GM18505 (cell line): ENCODE data around the gene POMGNT1.

Source experiments
- ATAC-seq: cut with Tn5 transposase; IDR thresholded peaks from one replicate; pipeline ENCODE4 v1.9.1; 2021; ENCODE audit not compliant: unreplicated experiment
- POLR2A ChIP-seq: IDR thresholded peaks from 4 replicates; pipeline ENCODE4 v1.6.1; 2011; ENCODE audit warnings: borderline replicate concordance; ENCODE audit not compliant: insufficient read depth, insufficient read length; ENCODE audit errors: extremely low read depth

POMGNT1 gene

DNA sequence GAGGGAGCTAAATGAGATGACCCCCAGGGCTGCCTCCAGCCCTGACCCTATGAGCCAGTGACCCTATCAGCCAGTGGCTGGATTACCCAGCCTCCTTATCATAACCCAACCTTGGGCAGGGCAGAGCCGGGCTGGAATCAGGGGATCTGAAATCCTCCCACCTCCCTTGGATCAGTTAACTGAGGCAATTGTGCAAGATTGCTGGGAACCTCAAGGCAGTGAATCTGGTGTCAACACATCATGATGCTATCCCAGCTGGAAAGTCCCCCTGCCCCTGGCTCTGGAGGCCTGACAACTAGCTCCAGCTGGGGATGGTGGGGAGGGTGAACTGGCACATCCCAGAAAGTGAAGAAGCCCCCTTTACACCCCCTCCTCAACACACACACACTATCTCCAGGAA, 29.8 kb downstream of the POMGNT1 start:
- no peak for TF ChIP-seq POLR2A
- no peak for ATAC-seq

DNA sequence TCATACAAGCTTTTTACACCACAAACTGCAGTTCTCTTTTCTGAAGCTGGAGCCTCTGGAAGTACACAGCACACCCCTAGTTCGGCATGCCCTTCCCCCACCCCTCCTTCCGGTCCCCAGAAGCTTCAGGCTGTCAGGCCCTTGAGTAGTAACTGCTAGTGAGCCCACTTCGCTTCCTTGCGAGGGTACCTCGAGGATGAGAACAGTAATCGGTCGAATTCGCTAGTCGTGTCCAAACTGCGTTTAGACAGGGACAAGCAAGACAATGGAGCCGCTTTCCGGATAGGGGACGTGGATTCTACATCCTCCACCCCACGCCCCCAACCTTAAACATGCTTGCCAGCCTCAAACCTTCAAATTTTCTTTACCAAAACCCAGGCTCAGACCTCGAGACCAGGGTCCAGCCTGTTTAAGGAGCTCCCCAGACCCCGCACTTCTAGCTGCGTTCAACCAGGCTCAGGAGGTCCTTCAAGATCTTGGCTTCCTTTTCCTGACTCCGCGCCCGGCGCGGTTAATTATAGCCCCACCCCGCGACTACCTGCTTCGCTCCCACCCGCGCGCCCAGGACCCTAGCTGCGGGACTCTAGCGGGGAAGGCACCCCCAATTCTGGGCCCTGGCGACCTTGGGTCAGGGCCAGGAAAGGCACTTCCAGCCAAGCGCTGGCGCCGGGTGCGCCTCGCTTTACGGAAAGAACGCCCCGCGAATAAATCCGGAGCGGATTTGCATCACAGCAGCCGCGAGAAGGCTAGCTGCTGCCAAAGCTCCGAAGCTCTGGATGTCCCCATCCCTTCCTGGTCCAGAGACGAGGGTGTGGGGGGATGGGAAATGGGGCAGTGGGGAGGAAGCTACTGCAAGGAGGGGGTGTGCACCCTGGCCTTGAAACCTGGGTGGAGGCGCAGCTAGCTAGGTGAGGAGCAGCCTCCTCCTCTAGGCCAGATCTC, 31.4 kb downstream of the POMGNT1 start:
- ATAC-seq = no peak
- TF ChIP-seq POLR2A = peak; percentile 27

DNA sequence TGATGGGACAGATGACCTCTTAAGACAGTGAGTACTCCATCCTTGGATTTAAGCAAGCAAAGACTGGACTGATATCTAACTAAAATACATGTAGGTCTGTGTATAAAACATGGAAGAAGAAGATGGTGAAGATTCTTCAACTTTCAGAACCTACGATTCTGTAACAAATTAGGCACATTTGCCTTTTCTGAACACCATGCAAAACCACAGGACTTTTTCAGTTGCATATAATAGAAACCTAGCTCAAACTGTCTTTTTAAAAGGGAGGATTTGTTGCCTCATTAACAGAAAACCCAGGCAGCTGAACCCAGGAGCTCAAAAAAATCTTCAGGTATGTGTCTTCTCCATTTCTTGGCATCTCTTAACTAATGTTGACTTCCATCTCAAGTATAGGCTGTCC, 38.0 kb downstream of the POMGNT1 start:
- no peak for TF ChIP-seq POLR2A
- ATAC-seq = no peak

DNA sequence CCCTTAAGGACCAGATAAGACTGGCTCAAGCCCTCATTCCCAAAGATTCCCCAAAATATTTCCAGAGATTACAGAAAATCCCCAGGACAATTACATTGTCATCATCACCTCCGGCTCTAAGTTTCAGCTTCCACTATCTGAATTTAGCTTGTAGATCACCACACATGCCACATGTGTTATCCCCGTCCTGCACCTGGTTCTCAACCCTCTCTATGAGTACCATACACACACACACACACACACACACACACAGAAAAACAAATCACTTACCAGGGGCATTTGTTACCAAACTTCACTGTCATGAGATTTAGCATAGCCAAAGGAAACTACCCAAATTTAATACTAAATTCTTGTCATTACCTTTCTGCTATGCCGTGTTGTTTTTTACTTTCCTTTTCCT, 38.7 kb downstream of the POMGNT1 start:
- ATAC-seq = no peak
- no peak for TF ChIP-seq POLR2A

DNA sequence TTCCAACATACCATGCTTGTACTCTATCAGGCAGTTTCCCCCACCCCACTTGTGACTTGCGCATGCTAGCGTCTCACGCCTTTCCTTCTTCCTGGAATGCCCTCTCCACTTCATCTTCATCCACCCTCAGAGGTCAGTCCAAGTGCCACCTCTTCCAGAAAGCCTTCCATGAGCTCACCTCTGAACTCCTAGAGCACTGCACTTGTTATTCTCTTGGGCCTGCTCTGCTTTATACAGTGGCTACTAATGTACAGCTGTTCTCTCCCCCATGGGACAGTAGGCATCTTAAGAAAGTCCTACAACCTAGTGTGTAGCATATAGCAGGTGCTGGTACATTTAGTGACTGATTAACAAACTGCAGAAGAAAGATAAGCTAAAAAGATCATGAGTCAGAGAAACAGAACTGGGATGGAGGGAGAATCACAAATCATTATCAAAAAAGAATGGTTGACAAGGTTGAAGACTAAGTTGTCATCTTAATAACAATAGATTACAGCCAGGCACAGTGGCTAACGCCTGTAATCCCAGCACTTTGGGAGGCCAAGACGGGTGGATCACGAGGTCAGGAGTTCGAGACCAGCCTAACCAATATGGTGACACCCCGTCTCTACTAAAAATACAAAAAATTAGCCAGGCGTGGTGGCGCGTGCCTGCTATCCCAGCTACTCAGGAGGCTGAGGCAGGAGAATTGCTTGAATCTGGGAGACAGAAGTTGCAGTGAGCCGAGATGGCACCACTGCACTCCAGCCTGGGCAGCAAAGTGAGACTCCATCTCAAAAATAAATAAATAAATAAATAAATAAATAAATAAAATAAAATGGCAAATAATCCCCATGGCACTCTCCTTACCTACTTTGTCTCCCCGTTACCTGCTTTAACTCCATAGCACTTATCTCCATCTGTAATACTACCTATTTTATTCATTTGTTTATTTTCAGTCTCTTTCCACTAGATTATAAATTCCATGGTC, 39.6 kb downstream of the POMGNT1 start:
- TF ChIP-seq POLR2A = no peak
- ATAC-seq = no peak

DNA sequence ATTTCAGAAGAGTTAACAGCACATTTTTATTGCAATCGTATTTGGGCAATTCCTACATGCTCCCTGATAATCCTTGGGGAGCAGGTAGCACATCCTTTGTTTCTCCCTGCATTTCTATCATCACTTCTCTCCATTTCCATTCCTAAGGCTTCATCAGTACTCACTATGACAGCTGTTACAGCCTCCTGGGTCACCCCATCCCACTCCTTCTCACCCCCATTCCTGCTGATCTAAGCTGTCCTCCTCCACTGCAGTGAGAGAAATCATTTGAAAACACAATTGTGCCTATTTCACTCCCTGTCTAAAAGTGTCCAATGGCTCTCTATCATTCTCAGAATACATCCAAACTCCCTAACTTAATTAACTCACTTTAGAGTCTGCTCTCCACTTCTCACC, 40.3 kb downstream of the POMGNT1 start:
- no peak for TF ChIP-seq POLR2A
- ATAC-seq = no peak

DNA sequence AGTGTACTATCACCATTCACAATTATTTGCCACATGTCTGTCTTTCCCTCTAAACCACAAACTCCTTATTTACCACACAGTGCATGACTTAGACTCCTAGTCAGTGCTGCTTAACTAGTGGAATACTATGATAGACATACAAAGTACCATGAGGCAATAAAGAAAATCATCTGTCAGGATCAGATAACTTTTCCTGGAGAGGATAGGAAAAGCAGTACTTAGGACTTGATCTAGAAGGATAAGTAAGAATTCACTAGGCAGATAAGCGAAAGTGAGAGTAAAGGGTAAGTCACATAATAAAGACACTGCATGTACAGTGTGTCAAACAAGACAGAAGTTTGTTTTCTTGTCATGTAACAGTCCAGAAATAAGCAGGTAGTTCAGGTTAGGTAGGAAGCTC, 44.5 kb downstream of the POMGNT1 start:
- TF ChIP-seq POLR2A = no peak
- ATAC-seq = no peak

DNA sequence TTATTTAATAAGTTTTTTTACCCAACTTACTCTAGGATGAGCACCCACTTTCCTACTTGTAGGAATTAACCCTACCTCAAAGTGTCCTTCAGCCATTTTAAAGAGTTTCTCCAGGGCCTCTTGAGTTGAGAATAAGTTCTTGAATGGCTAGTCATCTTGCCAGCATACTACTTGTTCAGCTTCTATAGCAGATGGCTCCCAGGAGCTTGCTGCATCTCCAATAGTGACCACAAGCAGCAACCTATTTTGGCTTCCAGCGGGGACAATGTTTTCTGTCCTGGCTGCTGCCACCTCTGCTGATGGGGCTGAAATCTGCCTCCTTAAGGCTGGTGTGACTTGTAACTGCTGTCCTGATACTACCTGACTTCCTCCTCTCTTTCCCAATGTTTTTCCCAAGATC, 45.0 kb downstream of the POMGNT1 start:
- no peak for TF ChIP-seq POLR2A
- ATAC-seq = no peak

DNA sequence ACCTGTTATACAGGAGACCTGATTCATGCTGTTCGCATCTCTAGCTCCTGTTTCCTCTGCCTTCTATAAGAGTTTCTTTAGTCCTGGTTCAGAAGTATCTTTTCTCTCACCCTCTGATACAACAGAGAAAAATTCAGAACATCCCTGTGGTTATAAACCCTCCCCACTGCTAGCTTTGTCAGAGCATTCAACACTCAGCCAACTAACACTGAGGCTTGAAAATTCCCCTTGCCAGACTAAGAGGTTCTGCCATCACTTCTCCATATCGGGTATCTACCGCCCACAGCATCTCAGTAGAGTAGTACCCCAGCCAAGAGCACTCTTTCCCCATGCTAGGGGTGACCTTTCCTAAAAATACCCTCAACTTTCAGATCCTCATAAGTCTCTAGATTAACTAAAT, 46.2 kb downstream of the POMGNT1 start:
- TF ChIP-seq POLR2A = no peak
- ATAC-seq = no peak

DNA sequence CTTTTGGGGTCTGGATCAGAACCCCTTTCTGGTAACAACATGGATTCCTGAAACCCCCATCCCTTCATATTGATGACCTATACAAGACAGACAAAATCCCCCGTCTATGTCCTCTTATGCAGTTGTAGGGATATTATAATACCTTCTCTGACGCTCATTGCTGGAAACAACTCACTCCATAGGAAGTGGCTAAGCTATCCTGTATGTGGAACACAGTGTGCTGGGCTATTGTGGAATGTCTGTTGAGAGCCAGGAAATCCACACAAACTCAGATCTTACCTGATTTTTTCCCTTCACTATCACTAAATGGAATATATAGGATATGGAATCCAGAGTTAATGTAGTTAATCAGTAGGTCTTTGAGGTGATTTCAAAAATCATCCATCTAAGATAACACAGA, 48.1 kb downstream of the POMGNT1 start:
- no peak for TF ChIP-seq POLR2A
- no peak for ATAC-seq

DNA sequence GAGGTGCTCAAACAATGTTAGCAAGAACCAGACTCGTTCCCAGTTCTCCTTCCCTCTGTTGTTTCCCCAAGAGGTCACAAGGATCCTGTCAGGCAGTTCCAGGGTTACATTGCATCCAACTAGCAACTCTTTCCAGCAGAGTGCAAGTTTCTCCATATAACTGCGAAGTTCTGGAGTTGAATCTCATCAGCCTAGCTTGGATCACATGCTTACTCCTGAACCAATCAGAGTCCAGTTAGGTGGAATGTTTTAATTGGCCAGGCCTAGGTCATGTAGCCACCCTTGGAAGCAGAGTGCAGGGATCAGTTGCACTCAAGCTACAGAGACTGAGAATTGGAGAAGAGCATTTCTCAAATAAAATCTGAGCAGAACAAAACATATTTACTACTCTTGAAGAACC, 49.9 kb downstream of the POMGNT1 start:
- no peak for ATAC-seq
- no peak for TF ChIP-seq POLR2A
